ENCODE measurements around the gene GPC5.

GPC5 gene

GRCh38 chr13:91699863-91700262 lies 301.4 kb downstream of the GPC5 start (continued):
- TF ChIP-seq GLI2 (tag by site-specific recombination; IDR thresholded peaks at IDR 0.05; ENCODE audit: borderline replicate concordance, low read depth) (no peak), ZNF157 (tag by site-specific recombination; IDR thresholded peaks at IDR 0.05) (no peak), ZNF19 (tag by site-specific recombination; IDR thresholded peaks at IDR 0.05; ENCODE audit: low read depth) (no peak), ZBTB21 (tag by site-specific recombination; IDR thresholded peaks at IDR 0.05) (no peak), REPIN1 (tag by site-specific recombination; IDR thresholded peaks at IDR 0.05; ENCODE audit: low read depth) (no peak), ZNF785 (tag by site-specific recombination; IDR thresholded peaks at IDR 0.05) (no peak)

GRCh38 chr13:91701975-91702374 lies 303.6 kb downstream of the GPC5 start:
- CTCF ChIA-PET = no interaction called here
- Histone ChIP-seq H3K4me1 (ENCODE audit: control insufficient read depth, insufficient read depth, low read length) (no peaks in the 10 kb centered on the region), H3K9me3 (ENCODE audit: control insufficient read depth, insufficient read depth, low read depth, low read length) (no peaks in the 10 kb centered on the region), H3K27ac (ENCODE audit: extremely low read depth, low read depth, low read length) (no peak overlapping the region), H3K36me3 (ENCODE audit: control insufficient read depth in 2 of 2, insufficient read depth in 1 of 2, low read length in 2 of 2) (no peaks in the 10 kb centered on the region), H3K4me3 (ENCODE audit: low read depth, low read length) (no peak overlapping the region)
- POLR2A ChIA-PET = no interaction called here
- no peak for TF ChIP-seq ZNF280D (tag by site-specific recombination; IDR thresholded peaks at IDR 0.05)
- TF ChIP-seq YY2 (tag by site-specific recombination; IDR thresholded peaks at IDR 0.05) = no peak
- no peak for TF ChIP-seq ZNF580 (tag by site-specific recombination; IDR thresholded peaks at IDR 0.05)
- no peak for TF ChIP-seq KLF9 (tag by site-specific recombination; IDR thresholded peaks at IDR 0.05; ENCODE audit: low read depth)
- TF ChIP-seq ZNF394 (tag by site-specific recombination; IDR thresholded peaks at IDR 0.05; ENCODE audit: borderline replicate concordance) = no peak
- TF ChIP-seq ZNF18 (tag by site-specific recombination; IDR thresholded peaks at IDR 0.05) = no peak
- no peak for TF ChIP-seq SCRT2 (tag by site-specific recombination; IDR thresholded peaks at IDR 0.05)
- TF ChIP-seq ZNF777 (tag by site-specific recombination; IDR thresholded peaks at IDR 0.05; ENCODE audit: borderline replicate concordance) = no peak
- no peak for TF ChIP-seq ZNF19 (tag by site-specific recombination; IDR thresholded peaks at IDR 0.05; ENCODE audit: low read depth)
- TF ChIP-seq ZNF280C (tag by site-specific recombination; IDR thresholded peaks at IDR 0.05) = no peak
- no peak for TF ChIP-seq ZBTB26 (tag by site-specific recombination; optimal IDR thresholded peaks at IDR 0.05)
- no peak for TF ChIP-seq ZNF707 (tag by site-specific recombination; IDR thresholded peaks at IDR 0.05)
- TF ChIP-seq ZNF521 (tag by site-specific recombination; IDR thresholded peaks at IDR 0.05) = no peak
- no peak for TF ChIP-seq ZNF266 (tag by site-specific recombination; IDR thresholded peaks at IDR 0.05; ENCODE audit: low read depth)
- TF ChIP-seq ZBTB6 (tag by site-specific recombination; IDR thresholded peaks at IDR 0.05) = no peak

Data from HEK293 (cell line).